HepG2 (cell line): ENCODE data around the gene TNNI3. TPM values are rescaled to one million over a fixed set of nuclear protein-coding genes. Genes with fewer than 3 reads are reported as not detected.

Experiments
- ARID4A ChIP-seq: sonication (generic); formaldehyde crosslinking; IDR thresholded peaks from 2 replicates; pipeline ENCODE4 v1.5.0; 2020; ENCODE audit warnings: mild to moderate bottlenecking, missing genetic modification reagents, borderline replicate concordance
- EED ChIP-seq: sonication (generic); formaldehyde crosslinking; IDR thresholded peaks from 2 replicates; pipeline ENCODE4 v1.5.0; 2020; ENCODE audit warnings: mild to moderate bottlenecking, missing genetic modification reagents
- EP300 ChIP-seq, 3 experiments: sonication (generic) in 1 of 3; formaldehyde crosslinking in 1 of 3; IDR thresholded peaks; 2 replicates each; pipeline versions ENCODE4 v1.5.1 to v1.6.1; 2011 to 2020; ENCODE audit warnings: low read depth in 2 of 3, low read length in 2 of 3, borderline replicate concordance in 1 of 3, improper control_type of control experiment in 1 of 3, mild to moderate bottlenecking in 1 of 3, missing genetic modification reagents in 1 of 3, moderate library complexity in 1 of 3
- FOSL1 ChIP-seq: sonication (generic); formaldehyde crosslinking; IDR thresholded peaks from 2 replicates; pipeline ENCODE4 v1.9.0; 2021; ENCODE audit warnings: missing genetic modification reagents, borderline replicate concordance
- HNF1B ChIP-seq: sonication (generic); formaldehyde crosslinking; IDR thresholded peaks from 2 replicates; pipeline ENCODE4 v1.5.1; 2020; ENCODE audit warnings: mild to moderate bottlenecking, moderate library complexity, missing genetic modification reagents
- KAT7 ChIP-seq: IDR thresholded peaks from 2 replicates; pipeline ENCODE4 v1.6.1; 2018; ENCODE audit warnings: borderline replicate concordance, missing compliant biosample characterization
- RARG ChIP-seq: sonication (generic); formaldehyde crosslinking; IDR thresholded peaks from 2 replicates; pipeline ENCODE4 v1.4.0; 2020; ENCODE audit warnings: low read depth, mild to moderate bottlenecking, missing genetic modification reagents
- RFXAP ChIP-seq: sonication (generic); formaldehyde crosslinking; IDR thresholded peaks from 2 replicates; pipeline ENCODE4 v1.4.0; 2020; ENCODE audit warnings: missing genetic modification reagents, borderline replicate concordance
- SAP130 ChIP-seq: IDR thresholded peaks from 2 replicates; pipeline ENCODE4 v1.6.1; 2016; ENCODE audit warnings: low read depth
- SMAD9 ChIP-seq: sonication (generic); formaldehyde crosslinking; IDR thresholded peaks from 2 replicates; pipeline ENCODE4 v1.5.1; 2020; ENCODE audit warnings: mild to moderate bottlenecking, missing genetic modification reagents
- SRSF1 ChIP-seq: fragments of 200-400 bp; formaldehyde crosslinking; optimal IDR thresholded peaks from 2 replicates; pipeline ENCODE3; 2017; ENCODE audit warnings: mild to moderate bottlenecking, low read depth, low read length, moderate library complexity
- SRSF4 ChIP-seq: fragments of 200-400 bp; formaldehyde crosslinking; IDR thresholded peaks from one replicate; pipeline ENCODE4 v1.6.1; 2018; ENCODE audit warnings: mild to moderate bottlenecking, low read depth, low read length, moderate library complexity; ENCODE audit not compliant: poor library complexity, severe bottlenecking
- ZMYM4 ChIP-seq: sonication (generic); formaldehyde crosslinking; IDR thresholded peaks from 2 replicates; pipeline ENCODE4 v1.8.1; 2023; ENCODE audit warnings: mild to moderate bottlenecking, missing genetic modification reagents
- ZNF570 ChIP-seq: sonication (generic); formaldehyde crosslinking; IDR thresholded peaks from 2 replicates; pipeline ENCODE4 v1.4.0; 2020; ENCODE audit warnings: mild to moderate bottlenecking, missing genetic modification reagents, borderline replicate concordance
- ZNF598 ChIP-seq: sonication (generic); formaldehyde crosslinking; IDR thresholded peaks from 2 replicates; pipeline ENCODE4 v1.5.1; 2020; ENCODE audit warnings: mild to moderate bottlenecking, missing genetic modification reagents, borderline replicate concordance
- ZNF687 ChIP-seq: sonication (generic); formaldehyde crosslinking; IDR thresholded peaks from 2 replicates; pipeline ENCODE4 v1.5.1; 2020; ENCODE audit warnings: mild to moderate bottlenecking, missing genetic modification reagents, moderate library complexity
- ZNF772 ChIP-seq: sonication (generic); formaldehyde crosslinking; IDR thresholded peaks from 2 replicates; pipeline ENCODE4 v1.5.0; 2020; ENCODE audit warnings: mild to moderate bottlenecking, missing genetic modification reagents
- ZNF777 ChIP-seq: sonication (generic); formaldehyde crosslinking; IDR thresholded peaks from 2 replicates; pipeline ENCODE4 v1.4.0; 2020; ENCODE audit warnings: missing genetic modification reagents
- ZNF790 ChIP-seq: sonication (generic); formaldehyde crosslinking; IDR thresholded peaks from 2 replicates; pipeline ENCODE4 v1.8.0; 2022; ENCODE audit warnings: missing genetic modification reagents, mild to moderate bottlenecking, borderline replicate concordance
- polyA plus RNA-seq, 8 experiments: library from polyadenylated mRNA; depleted of rRNA in 3 of 8; stranded (reverse) in 7 of 8; unstranded in 1 of 8; fragments of >200 nt; fragmentation: Illumina TruSeq in 4 of 8; extraction: Trizol in 4 of 8; gene quantifications; 2 replicates each; pipeline versions ENCODE4 v1.2.1 to v1.2.3, GENCODE V29; 2011 to 2016; ENCODE audit warnings: low read depth in 4 of 8, missing spikeins in 1 of 8, mixed read lengths in 1 of 8; ENCODE audit not compliant: insufficient read depth in 1 of 8
- total RNA-seq, 5 experiments: library from RNA; depleted of rRNA; stranded (reverse); fragments of >200 nt; fragmentation: Illumina TruSeq; extraction: Trizol; gene quantifications; 2 replicates each; pipeline ENCODE4 v1.2.3, GENCODE V29; 2016; ENCODE audit warnings: low read depth in 1 of 5

Gene TNNI3
- total and polyA plus RNA-seq, 2 of the 13 experiments (the other 11 are each of a cell fraction or from before 2014, with no cell fraction given), result 3.5 to 3.7 TPM

GRCh38 chr19:55116232-55116858 is 41.2 kb downstream of the TNNI3 start (continued):
- no peak for TF ChIP-seq EP300 (IDR thresholded peaks at IDR 0.05; ENCODE audit: low read depth in 2 of 2, low read length in 2 of 2)
- TF ChIP-seq EP300 (CRISPR knock-in tag; IDR thresholded peaks at IDR 0.05; ENCODE audit: borderline replicate concordance), result no peak
- 0 out of 2 replicates have a peak, but pooled peaks have one; percentile 4 for TF ChIP-seq ZNF777 (CRISPR knock-in tag)
- 0 out of 2 replicates have a peak, but pooled peaks have one; percentile 27 for TF ChIP-seq HNF1B (CRISPR knock-in tag)
- TF ChIP-seq RARG, result no peak
- TF ChIP-seq EED (CRISPR knock-in tag), result no peak
- TF ChIP-seq SAP130 (CRISPR knock-in tag), result peak; percentile 47; the same call in 1 of the 2 replicates
- no peak for TF ChIP-seq ZNF790 (CRISPR knock-in tag)
- TF ChIP-seq KAT7 (CRISPR knock-in tag), result 0 out of 2 replicates have a peak, but pooled peaks have one; percentile 6
- TF ChIP-seq ZNF687 (CRISPR knock-in tag), result peak; percentile 79
- TF ChIP-seq SRSF4, result no peak
- no peak for TF ChIP-seq RFXAP (CRISPR knock-in tag)
- peak; percentile 41 for TF ChIP-seq SRSF1
- TF ChIP-seq ZMYM4 (CRISPR knock-in tag), result peak; percentile 31; the same call in 1 of the 2 replicates
- TF ChIP-seq SMAD9, result 0 out of 2 replicates have a peak, but pooled peaks have one; percentile 19
- TF ChIP-seq ZNF598 (CRISPR knock-in tag), result no peak
- no peak for TF ChIP-seq ZNF772 (CRISPR knock-in tag)
- 0 out of 2 replicates have a peak, but pooled peaks have one; percentile 69 for TF ChIP-seq ZNF570
- TF ChIP-seq ARID4A (CRISPR knock-in tag), result peak; percentile 58; the same call in 1 of the 2 replicates
- TF ChIP-seq FOSL1 (CRISPR knock-in tag), result no peak
